Left renal pelvis (tissue), 4 donors: ENCODE data around the gene TLCD2. TPM values are rescaled to one million over a fixed set of nuclear protein-coding genes. Genes with fewer than 3 reads are reported as not detected.
"Not testable (repeated sequence)": the region's sequence is repeated elsewhere in the genome, so short reads cannot be mapped to it uniquely, and the experiment has no call there.

ENCODE experiments used
- DNase-seq, 4 donors: peaks; one replicate each; pipeline ENCODE4 v3.0.0-alpha.2; 2013; ENCODE audit warnings: low read depth in 4 of 4, low spot score in 3 of 4
- polyA plus RNA-seq, 4 donors: library from polyadenylated mRNA; unstranded; fragments of 120-200 nt; gene quantifications; one replicate each; pipeline ENCODE4 v1.2.1, GENCODE V29; 2013; ENCODE audit not compliant: insufficient read length in 4 of 4

The TLCD2 gene, protein sequence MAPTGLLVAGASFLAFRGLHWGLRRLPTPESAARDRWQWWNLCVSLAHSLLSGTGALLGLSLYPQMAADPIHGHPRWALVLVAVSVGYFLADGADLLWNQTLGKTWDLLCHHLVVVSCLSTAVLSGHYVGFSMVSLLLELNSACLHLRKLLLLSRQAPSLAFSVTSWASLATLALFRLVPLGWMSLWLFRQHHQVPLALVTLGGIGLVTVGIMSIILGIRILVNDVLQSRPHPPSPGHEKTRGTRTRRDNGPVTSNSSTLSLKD
- 1 to 10 TPM; 5.6 to 8.3 (median 7.1) TPM for polyA plus RNA-seq

DNA sequence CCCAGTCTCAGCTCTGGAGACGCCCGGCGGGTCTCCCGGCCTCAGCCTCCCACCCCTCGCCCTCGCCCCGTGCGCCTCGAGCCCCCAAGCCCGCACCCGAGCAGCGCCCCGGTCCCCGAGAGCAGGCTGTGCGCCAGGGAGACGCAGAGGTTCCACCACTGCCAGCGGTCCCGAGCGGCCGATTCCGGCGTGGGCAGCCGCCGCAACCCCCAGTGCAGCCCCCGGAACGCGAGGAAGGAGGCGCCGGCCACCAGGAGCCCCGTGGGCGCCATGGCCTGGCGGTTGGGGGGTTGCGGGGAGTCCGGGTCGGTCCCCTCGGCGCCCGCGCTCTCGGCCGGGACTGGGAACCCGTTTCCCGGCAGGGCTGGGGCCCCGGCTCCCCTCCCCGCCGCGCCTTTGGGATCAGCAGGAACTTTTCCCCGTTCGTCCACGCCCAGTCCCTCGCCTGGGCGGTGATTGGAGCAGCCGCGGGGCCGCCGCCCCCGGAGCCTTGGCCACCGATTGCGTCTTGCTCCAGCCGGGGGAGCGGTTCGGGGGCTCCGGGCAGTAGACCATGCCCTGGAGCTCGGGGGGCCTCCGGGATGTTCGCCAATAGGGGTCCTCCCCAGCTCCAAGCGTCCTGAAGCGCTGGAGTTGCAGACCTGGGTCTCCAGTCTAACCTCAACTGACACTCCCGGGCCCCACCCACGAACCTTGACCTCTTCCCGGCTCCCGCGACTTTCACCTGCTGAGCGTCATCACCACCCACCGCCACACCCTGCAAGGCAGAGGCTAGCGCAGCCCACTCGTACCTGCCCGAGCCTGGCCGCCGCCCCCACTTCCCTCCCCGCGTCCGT lies at the start of gene TLCD2:
Gene TLCD2 (minus strand): TSS at position 407 of the 836 bp plus-strand sequence. CDS start 135 bp downstream, at position 272.
- no peak for DNase-seq

DNA sequence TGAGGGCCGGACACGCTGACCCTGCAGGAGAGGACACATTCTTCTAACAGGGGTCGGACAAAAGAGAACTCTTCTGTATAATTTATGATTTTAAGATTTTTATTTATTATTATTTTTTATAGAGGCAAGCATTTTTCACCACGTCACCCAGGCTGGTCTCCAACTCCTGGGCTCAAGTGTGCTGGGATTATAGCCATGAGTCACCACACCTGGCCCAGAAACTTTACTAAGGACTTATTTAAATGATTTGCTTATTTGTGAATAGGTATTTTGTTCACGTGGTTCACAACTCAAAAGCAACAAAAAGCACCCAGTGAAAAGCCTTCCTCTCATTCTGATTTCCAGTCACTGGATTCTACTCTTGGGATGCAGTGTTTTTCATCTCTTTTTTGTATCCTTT lies 49.4 kb upstream of the TLCD2 start:
- DNase-seq = no peak

DNA sequence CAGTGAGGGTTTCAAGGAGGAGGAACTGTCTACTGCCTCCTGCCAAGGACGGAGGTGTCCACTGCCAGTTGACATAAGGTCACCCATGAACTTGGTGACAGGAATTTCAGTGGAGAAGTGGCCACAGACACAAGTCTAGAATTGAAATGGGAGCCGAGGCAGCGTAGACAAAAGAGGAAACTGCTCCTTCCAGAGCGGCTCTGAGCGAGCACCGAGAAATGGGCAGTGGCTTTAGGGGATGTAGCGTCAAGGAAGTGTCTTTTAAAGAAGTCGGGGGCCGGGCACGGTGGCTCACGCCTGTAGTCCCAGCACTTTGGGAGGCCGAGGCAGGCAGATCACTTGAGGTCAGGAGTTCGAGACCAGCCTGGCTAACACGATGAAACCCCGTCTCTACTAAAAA lies 48.6 kb upstream of the TLCD2 start:
- no peak for DNase-seq

DNA sequence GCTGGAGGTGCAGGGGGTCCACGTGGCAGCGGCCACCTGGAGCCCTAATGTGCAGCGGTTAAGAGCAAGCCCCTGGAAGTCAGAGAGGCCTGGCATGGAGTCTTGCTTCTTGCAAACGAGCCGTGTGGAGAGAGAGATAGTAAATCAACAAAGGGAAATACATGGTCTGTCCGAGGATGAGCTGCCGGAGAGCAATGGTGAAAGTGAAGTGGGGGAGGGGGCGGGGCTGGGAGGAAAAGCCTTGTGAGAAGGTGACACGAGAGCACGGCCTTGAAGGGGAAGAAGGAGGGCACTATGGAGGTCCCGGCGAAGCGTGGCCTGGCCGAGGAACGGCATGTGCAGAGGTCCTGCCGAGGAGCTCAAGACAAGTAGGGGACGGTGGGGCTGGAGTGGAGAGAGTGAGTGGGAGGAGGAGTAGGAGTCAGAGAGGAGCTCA lies 45.7 kb upstream of the TLCD2 start:
- DNase-seq = no peak

DNA sequence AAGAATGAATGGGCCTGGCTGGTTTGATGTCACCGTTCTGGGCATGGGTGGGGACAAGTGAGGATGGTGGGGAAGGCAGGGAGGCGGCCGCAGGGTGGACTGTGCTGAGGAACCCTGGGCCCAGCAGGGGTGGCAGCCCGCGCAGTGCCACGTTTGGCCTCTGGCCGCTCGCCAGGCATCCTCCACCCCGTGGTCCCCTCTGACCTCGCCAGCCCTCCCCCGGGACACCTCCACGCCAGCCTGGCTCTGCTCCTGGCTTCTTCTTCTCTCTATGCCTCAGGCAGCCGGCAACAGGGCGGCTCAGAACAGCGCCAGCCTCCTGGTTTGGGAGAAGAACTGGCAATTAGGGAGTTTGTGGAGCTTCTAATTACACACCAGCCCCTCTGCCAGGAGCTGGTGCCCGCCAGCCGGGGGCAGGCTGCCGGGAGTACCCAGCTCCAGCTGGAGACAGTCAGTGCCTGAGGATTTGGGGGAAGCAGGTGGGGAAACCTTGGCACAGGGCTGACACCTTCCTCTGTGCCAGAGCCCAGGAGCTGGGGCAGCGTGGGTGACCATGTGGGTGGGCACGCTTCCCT lies 45.2 kb upstream of the TLCD2 start:
- no peak for DNase-seq

DNA sequence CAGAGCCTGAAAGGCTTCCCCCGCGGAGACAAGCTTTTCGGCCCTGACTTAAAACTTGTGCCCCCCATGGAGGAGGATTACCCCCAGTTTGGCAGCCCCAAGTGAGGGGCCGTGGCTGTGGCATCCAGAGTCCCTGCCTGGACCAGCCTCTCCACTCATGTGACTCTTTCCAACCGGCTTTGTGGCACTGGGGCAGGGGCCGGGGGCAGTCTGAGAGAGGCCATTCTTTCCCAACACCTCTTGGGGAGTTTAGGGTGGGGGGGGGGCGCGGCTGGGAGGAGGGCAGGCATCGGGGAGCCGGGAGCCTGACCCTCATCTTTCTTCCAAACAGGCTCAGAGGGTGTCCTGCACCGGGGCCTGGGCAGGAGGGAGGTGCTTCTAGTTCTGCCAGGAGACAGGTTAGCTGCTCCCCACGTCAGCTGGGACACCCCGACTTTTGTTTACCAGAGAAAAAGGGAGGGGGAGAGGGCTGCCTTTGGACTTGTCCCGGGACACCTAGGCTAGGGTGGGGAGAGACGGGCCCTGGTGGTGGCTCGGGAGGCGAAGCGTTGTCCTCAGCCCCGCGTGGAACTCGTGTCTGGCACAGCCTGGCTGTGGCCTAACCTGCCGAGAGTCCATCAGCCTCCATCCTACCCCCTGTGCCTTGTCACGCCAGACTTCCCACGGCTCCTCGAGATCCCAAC lies 44.4 kb upstream of the TLCD2 start:
- DNase-seq = no peak

DNA sequence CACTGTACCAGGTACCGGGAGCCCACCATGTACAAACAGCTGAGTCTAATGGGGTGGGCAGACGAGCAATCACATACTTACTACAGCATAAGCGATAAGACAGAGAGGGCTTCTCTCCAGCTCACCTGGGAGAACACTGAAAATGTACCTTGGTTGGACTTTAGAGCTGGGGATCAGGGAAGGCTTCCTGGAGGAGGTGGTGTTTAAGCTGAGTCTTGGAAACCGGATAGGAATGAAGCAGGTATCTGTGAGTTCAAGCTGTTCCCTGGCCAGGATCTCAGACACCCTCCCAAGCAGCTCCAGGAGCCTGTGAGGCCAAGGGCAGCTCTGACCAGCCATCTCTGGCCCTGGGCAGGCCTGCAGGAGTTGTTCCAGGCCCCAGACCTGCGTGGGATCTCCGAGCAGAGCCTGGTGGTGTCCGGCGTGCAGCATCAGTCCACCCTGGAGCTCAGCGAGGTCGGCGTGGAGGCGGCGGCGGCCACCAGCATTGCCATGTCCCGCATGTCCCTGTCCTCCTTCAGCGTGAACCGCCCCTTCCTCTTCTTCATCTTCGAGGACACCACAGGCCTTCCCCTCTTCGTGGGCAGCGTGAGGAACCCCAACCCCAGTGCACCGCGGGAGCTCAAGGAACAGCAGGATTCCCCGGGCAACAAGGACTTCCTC lies 43.7 kb upstream of the TLCD2 start:
- DNase-seq = no peak

DNA sequence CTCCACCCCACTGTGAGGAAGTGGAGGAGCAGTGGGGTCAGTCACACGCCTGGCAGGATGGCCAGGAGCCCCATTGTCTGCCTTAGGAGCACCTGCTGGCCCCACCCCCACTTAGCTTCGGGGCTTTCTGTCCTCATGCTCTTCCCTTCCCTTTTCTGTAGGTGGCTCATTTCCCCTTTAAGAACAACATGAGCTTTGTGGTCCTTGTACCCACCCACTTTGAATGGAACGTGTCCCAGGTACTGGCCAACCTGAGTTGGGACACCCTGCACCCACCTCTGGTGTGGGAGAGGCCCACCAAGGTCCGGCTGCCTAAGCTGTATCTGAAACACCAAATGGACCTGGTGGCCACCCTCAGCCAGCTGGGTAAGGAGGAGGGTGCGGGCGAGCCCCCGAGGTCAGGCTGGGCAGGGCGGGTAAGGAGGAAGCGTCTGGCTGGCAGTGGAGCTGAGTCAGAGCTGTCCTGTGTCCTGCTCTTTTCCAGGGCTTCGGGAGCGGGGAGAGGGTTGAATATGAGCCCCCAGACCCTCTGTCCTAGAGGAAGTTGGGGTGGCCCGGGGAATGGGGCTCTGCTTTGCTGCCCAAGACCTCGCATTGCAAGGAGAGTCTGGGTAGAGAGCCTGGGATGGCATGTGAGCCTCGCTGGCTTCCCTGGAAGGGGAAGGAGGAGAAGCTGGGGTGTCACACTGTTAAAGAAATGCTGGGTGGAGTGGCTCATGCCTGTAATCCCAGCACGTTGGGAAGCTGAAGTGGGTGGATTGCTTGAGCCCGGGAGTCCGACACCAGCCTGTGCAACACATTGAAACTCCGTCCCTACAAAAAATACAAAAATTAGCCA lies 42.5 kb upstream of the TLCD2 start:
- DNase-seq = no peak

DNA sequence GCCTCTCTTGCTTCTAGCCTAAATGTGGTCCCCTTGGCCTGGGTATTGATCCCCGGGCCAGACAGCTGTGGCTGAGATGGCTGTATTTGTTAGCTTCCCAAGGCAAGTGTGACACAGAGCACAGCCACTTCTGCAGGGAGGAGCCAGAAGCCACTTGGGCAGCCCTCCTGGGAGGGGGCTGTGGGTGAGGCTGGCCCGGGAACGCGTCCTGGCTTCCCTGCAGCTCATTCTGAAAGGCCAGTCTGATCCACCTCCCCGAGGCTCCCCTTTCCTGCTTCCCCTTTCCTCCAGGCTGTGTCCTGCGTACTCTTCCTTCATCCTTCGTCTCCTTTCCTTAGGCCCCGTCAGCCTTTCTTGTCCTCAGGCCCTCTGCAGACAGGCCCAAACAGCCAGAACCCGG lies 40.5 kb upstream of the TLCD2 start:
- DNase-seq = no peak

DNA sequence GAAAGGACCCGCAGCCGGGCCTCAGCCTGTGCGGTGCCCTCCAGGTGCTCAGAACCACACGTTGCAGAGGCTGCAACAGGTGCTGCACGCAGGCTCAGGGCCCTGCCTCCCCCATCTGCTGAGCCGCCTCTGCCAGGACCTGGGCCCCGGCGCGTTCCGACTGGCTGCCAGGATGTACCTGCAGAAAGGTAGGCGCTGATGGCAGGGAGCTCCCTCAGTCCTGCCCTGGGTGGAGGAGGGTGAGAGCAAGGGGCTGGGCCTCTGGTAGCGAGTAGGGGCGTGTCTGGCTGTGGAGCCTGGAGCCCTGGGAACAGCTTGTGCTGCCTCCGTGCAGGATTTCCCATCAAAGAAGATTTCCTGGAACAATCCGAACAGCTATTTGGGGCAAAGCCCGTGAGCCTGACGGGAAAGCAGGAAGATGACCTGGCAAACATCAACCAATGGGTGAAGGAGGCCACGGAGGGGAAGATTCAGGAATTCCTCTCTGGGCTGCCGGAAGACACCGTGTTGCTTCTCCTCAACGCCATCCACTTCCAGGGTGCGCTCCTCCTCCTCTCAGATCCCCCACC lies 36.9 kb upstream of the TLCD2 start:
- no peak for DNase-seq

DNA sequence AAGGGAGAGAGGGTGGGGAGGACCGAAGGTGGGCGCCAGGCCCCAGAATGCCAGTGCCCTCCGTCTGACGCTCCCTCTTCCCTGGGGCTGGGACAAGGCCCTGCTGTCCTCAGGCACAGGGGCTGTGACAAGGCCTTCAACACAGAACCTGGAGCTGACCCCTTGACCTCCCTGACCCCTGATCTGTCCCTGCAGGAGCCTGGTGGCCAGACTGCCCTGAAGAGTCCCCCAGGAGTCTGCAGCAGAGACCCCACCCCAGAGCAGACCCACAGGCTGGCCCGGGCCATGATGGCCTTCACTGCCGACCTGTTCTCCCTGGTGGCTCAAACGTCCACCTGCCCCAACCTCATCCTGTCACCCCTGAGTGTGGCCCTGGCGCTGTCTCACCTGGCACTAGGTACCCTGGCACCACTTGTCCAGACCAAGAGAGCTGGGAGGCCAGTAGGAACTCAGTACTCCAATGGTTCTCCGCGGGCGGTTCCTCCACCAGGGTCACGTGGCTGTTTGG lies 35.4 kb upstream of the TLCD2 start:
- no peak for DNase-seq

DNA sequence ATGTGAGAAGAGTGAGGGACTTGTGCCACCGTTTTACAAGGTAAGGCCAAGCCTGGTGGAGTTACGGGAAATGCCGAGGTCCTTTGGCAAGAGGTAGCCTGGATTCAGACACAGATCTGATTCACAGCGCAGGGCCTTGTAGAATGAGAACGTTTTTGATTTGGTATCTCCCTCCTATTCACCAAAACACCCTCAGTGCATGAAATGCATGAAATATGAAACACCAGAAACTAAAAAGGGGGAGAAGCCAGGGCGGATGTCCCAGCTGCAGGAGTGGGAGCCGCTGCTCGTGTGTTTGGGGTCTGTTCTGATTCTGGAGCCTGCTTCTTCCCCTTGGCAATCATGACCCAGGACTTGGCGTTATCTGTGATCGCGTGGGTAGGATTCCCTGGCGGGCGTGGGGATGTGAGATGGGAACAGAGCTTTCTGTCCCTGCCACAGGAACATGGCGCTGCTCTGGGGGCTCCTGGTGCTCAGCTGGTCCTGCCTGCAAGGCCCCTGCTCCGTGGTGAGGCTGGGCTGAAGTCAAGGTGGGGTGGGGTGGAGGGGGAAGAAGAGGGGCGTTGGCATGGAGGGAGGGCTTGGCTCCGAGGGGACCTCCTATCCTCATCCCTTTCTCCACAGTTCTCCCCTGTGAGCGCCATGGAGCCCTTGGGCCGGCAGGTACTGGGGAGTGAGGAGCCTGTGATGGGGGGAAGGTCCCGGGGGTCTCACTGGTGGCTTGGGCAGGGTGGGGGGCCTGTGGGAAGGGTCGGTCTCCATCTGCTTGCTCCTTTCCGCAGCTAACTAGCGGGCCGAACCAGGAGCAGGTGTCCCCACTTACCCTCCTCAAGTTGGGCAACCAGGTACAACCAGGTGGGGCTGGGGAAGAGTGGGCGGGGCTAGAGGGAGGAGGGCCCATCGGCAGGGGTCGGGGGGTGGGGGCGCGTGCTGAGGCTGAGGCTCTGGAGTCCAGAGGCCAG lies 34.7 kb upstream of the TLCD2 start:
- no peak for DNase-seq

DNA sequence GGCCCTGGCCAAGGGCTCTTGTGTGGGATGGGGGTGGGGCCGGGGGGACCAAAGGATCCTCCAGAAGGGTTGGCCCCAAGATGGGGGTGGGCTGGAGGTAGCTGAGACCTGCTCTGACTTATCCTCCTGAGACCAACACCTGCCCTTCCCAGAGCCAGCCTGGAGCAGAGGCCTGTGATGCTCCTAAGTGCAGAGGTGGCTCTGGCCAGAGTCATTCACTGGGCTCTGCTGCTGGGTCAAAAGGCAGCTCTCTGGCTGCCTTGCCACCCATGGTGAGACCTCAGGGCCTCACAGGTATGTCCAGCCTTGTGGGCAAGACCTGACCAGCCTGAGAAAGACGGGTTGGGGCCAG lies 32.9 kb upstream of the TLCD2 start:
- DNase-seq = no peak

DNA sequence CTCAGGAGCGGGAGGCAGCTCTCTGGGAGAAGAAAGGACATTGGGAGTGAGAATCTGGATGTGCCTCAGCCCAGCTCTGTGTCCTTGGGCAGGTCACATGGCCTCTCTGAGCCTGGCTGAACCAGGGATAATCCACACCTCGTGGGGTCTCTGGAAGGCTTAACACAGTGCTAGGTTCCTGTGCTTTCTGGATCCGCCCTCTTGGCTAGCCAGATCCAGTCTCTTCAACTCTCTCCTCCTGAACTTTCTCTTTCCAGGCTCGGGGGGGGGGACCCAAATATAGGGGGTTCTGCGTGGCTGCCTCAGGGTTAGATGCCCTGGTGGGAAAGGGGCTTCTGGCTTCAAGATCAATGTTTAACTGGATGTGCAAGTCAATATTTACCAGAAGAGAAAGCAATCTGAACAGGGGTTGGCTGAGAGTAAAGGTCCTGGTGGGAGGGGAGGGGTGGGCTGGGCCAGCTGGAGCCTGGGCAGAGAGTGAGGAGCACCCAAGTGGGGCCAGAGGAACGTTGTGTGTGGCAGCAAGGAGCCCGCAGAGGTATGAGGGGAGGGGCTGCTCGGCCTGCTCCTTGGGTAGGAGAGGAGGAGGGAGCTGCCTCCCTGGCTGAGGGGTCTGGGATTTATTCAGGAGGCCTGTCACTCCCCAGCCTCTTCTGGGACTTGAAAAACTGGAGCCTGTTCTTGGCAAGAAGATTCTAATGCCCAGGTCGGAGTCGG lies 32.4 kb upstream of the TLCD2 start, which contains the start of gene SERPINF2:
Gene SERPINF2 (plus strand): TSS at position 501 of the 717 bp plus-strand sequence. CDS start 2,125 bp downstream, outside the sequence.
- DNase-seq = no peak

DNA sequence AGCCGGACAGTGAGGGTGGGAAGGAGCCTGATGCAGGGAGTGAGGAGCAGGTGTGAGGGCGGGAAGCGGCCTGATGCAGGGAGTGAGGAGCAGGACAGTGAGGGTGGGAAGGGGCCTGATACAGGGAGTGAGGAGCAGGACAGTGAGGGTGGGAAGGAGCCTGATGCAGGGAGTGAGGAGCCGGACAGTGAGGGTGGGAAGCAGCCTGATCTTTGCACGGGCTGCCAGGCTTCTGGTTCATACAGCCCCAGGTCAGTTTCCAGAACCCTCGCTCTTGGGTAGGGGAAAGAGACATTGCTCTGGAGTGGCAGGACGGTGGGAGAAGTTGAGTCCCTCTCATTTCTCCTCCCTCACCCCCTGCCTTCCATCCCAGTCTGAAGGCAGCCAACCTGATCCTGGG lies 31.7 kb upstream of the TLCD2 start:
- DNase-seq = not testable (repeated sequence)

DNA sequence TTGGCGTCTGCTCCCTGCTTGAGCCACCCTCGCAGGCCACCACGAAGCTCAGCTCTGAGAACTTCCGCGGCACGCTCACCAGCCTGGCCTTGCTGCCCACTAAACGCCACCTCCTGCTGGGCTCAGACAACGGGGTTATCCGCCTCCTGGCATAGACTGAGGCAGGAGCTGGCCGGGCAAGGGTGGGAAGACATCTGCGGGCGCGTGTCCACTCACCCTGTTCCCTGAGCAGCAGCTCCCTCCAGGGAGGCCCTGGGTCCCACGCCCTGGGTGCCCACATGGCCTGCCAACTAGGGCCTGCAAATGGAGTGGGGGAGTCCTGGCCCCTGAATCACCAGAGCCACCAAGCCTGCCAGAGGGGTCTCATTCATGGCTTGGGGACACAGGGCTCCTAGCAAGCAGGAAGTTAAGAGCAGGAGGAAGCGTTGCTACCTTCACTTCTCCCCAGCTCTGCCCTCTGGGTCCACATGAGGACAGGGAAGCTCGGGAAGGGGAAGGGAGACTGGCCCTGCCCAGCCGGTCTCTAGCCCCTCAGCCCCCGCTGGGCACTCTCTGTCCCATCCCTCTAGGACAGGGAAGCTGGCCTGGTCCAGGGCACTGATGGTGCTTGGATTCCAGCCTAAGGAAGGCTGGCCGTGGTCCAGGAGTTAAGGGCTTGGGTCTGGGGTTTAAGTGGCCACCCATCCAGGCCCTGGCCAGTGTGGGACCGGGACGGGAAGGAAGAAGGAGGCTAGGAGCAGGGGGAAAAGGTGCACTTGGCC lies 27.5 kb upstream of the TLCD2 start:
- DNase-seq = no peak
